Panc1 (cell line): ENCODE data around the gene IL6.

Source experiments
- CTCF ChIP-seq: fragments of 450-650 bp; IDR thresholded peaks from 2 replicates; pipeline ENCODE4 v1.5.1; 2017; ENCODE audit warnings: mild to moderate bottlenecking
- POLR2AphosphoS5 ChIP-seq: IDR thresholded peaks from 2 replicates; pipeline ENCODE4 v1.6.1; 2012; ENCODE audit warnings: mild to moderate bottlenecking, low read depth, low read length, moderate library complexity
- SIN3A ChIP-seq: IDR thresholded peaks from 2 replicates; pipeline ENCODE4 v1.6.1; 2012; ENCODE audit warnings: low read depth, mild to moderate bottlenecking, low read length, moderate library complexity, borderline replicate concordance; ENCODE audit not compliant: insufficient read depth

- TF ChIP-seq CTCF, result no peak
- TF ChIP-seq POLR2AphosphoS5, result no peak
- no peak for TF ChIP-seq SIN3A
Measured at GRCh38 chr7:22759721-22760120, 32.7 kb downstream of the IL6 start.
